ENCODE data around the gene DCUN1D3.
"Not testable (repeated sequence)": the region's sequence is repeated elsewhere in the genome, so short reads cannot be mapped to it uniquely, and the experiment has no call there.

DCUN1D3 gene

GRCh38 chr16:20818929-20819585 is 81.1 kb downstream of the DCUN1D3 start:
- no peak for DNase-seq

GRCh38 chr16:20814784-20815183 is 85.4 kb downstream of the DCUN1D3 start:
- DNase-seq, result no peak

GRCh38 chr16:20812510-20812909 is 87.6 kb downstream of the DCUN1D3 start:
- no peak for DNase-seq

- DNase-seq, result no peak
Measured at GRCh38 chr16:20811889-20812439, 88.2 kb downstream of the DCUN1D3 start.

GRCh38 chr16:20807862-20808261 is 92.3 kb downstream of the DCUN1D3 start:
- no peak for DNase-seq

- DNase-seq, result peak; percentile 30
Measured at GRCh38 chr16:20806168-20807050, 93.7 kb downstream of the DCUN1D3 start, which contains the start of the genes ERI2 and REXO5. Gene ERI2 (minus strand): TSS chr16:20806472. CDS start chr16:20806430, 42 bp downstream. Gene REXO5 (plus strand): TSS chr16:20806527. CDS start chr16:20806954, 427 bp downstream.

GRCh38 chr16:20805684-20806167 is 94.4 kb downstream of the DCUN1D3 start:
- not testable (repeated sequence) for DNase-seq
